ENCODE measurements around the gene CIDEC. TPM values are rescaled to one million over a fixed set of nuclear protein-coding genes. Genes with fewer than 3 reads are reported as not detected.

The CIDEC gene
- total and polyA plus RNA-seq, 2 of the 13 experiments (the other 11 are each of a cell fraction or from before 2014, with no cell fraction given) = 2.5 to 10.4 TPM

DNA sequence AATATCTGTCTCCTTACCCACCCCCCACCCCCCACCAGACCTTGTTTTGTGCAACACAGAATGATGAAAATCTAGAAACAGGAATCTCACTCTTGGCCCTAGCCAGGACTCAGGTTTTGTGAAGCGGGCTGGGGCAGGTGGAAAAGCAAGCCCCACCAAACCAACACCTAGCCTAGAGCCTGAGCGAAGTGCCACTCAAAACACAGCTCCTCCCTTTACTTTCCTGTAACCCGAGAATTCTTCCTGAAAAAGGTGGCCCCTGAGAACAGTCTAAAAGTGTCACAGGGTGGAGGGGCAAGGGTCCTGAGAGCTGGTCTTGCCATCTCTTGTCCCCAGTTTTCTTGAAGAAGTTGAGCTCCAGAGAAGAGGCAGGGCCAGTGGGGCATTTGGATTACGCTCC lies 18.9 kb downstream of the CIDEC start (continued):
- TF ChIP-seq, protein P1, sequence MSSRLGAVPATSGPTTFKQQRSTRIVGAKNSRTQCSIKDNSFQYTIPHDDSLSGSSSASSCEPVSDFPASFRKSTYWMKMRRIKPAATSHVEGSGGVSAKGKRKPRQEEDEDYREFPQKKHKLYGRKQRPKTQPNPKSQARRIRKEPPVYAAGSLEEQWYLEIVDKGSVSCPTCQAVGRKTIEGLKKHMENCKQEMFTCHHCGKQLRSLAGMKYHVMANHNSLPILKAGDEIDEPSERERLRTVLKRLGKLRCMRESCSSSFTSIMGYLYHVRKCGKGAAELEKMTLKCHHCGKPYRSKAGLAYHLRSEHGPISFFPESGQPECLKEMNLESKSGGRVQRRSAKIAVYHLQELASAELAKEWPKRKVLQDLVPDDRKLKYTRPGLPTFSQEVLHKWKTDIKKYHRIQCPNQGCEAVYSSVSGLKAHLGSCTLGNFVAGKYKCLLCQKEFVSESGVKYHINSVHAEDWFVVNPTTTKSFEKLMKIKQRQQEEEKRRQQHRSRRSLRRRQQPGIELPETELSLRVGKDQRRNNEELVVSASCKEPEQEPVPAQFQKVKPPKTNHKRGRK (CRISPR knock-in tag; IDR thresholded peaks at IDR 0.05) = no peak
- TF ChIP-seq SCMH1 (CRISPR knock-in tag; IDR thresholded peaks at IDR 0.05; ENCODE audit: borderline replicate concordance) (no peak), MAZ (IDR thresholded peaks at IDR 0.05; ENCODE audit: borderline replicate concordance, low read depth, low read length) (no peak), MAZ (CRISPR knock-in tag; IDR thresholded peaks at IDR 0.05; ENCODE audit: low read depth) (no peak), ZMYM2 (CRISPR knock-in tag; IDR thresholded peaks at IDR 0.05) (no peak), AKAP8 (CRISPR knock-in tag; IDR thresholded peaks at IDR 0.05) (no peak), ZNF124 (CRISPR knock-in tag; IDR thresholded peaks at IDR 0.05) (no peak), ZNF589 (CRISPR knock-in tag; conservative IDR thresholded peaks at IDR 0.05) (no peak), ZKSCAN1 (IDR thresholded peaks at IDR 0.05; ENCODE audit: low read length) (no peak), ZNF546 (CRISPR knock-in tag; conservative IDR thresholded peaks at IDR 0.05) (no peak), ZNF382 (CRISPR knock-in tag; IDR thresholded peaks at IDR 0.05; ENCODE audit: borderline replicate concordance) (no peak), TP53 (CRISPR knock-in tag; conservative IDR thresholded peaks at IDR 0.05) (no peak)
- TF ChIP-seq, protein P2, sequence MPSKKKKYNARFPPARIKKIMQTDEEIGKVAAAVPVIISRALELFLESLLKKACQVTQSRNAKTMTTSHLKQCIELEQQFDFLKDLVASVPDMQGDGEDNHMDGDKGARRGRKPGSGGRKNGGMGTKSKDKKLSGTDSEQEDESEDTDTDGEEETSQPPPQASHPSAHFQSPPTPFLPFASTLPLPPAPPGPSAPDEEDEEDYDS (CRISPR knock-in tag; IDR thresholded peaks at IDR 0.05) = no peak

DNA sequence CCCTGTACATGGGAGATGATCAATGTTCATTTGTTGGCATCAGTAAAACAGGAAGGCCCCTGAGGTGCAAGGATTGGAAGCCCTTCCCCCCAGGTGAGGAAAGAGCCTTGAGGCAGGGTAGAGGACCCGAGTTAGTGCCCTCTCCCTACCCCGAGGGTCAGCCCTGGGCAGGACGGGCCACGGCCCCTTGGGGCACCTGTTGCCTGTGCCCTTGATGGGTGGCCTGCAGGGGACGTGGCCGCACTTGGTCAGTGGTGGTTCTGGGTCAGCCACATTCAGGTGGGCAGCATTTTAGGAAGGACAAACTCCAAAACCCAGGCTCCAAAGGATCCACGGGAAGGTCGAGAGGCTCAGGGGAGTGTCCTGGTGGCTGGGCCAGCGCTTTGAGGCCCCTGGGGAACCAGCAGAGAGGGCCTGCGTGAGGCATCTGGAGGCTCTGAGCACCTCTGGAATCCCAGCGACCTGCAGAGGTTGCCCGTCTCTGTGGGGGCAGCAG lies 20.5 kb downstream of the CIDEC start:
- CTCF ChIA-PET (ENCODE audit: low intra/inter-chr PET ratio, low total read pairs) = no interaction called here
- no peaks in the 10 kb centered on the region for H3K36me3 ChIP-seq (replicated peaks in 1 of 2; ENCODE audit: control insufficient read depth in 1 of 2, insufficient read depth in 2 of 2, low read length in 2 of 2)

More for the DNA sequence above, 20.5 kb downstream of the CIDEC start:
- TF ChIP-seq KLF6 (CRISPR knock-in tag; IDR thresholded peaks at IDR 0.05) (no peak), HNRNPL (IDR thresholded peaks at IDR 0.05; ENCODE audit: low read depth, low read length) (0 out of 2 replicates have a peak, but pooled peaks have one; percentile 41)
- TF ChIP-seq, protein P3, sequence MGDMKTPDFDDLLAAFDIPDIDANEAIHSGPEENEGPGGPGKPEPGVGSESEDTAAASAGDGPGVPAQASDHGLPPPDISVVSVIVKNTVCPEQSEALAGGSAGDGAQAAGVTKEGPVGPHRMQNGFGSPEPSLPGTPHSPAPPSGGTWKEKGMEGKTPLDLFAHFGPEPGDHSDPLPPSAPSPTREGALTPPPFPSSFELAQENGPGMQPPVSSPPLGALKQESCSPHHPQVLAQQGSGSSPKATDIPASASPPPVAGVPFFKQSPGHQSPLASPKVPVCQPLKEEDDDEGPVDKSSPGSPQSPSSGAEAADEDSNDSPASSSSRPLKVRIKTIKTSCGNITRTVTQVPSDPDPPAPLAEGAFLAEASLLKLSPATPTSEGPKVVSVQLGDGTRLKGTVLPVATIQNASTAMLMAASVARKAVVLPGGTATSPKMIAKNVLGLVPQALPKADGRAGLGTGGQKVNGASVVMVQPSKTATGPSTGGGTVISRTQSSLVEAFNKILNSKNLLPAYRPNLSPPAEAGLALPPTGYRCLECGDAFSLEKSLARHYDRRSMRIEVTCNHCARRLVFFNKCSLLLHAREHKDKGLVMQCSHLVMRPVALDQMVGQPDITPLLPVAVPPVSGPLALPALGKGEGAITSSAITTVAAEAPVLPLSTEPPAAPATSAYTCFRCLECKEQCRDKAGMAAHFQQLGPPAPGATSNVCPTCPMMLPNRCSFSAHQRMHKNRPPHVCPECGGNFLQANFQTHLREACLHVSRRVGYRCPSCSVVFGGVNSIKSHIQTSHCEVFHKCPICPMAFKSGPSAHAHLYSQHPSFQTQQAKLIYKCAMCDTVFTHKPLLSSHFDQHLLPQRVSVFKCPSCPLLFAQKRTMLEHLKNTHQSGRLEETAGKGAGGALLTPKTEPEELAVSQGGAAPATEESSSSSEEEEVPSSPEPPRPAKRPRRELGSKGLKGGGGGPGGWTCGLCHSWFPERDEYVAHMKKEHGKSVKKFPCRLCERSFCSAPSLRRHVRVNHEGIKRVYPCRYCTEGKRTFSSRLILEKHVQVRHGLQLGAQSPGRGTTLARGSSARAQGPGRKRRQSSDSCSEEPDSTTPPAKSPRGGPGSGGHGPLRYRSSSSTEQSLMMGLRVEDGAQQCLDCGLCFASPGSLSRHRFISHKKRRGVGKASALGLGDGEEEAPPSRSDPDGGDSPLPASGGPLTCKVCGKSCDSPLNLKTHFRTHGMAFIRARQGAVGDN (CRISPR knock-in tag; IDR thresholded peaks at IDR 0.05) = peak; percentile 9; the same call in 1 of the 2 replicates
- POLR2A ChIA-PET = no interaction called here
- no peak overlapping the region for H3K4me2 ChIP-seq (ENCODE audit: low read depth, low read length)
- H2AFZ ChIP-seq (ENCODE audit: low read length) = no peak overlapping the region
- in situ Hi-C loops (cut with HindIII; ENCODE audit: extremely low pct_ligation_motif_present, low pct_unique_long_range_greater_than_20kb) = loop anchor here (5.0 kb wide), 1 partner anchor 38 kb away; no protein-coding TSS in a partner anchor
- peaks cover 2 to 18% of the 10 kb centered on the region in 2 experiments; a peak in 2 of 5 replicates for H3K27me3 ChIP-seq (ENCODE audit: control insufficient read depth in 1 of 2, insufficient read depth in 2 of 2, low read length in 2 of 2)
- no peak overlapping the region for H3K9ac ChIP-seq (ENCODE audit: insufficient read depth, low read depth, low read length)
- DNase-seq (ENCODE audit: low spot score) (no peak), ATAC-seq (no peak), FAIRE-seq (no peak)
- 15% methylated on average over 7 of the region's 12 CpGs for WGBS (ENCODE audit: low lambda C conversion rate)
- H3K9me3 ChIP-seq (ENCODE audit: low read length) = no peaks in the 10 kb centered on the region
- BruUV-seq (replicated peaks) = no TSS peak
- peaks cover 29% of the 10 kb centered on the region for H3K4me1 ChIP-seq (ENCODE audit: insufficient read depth, low read length)
- intact Hi-C loops (cut with micrococcal nuclease; ENCODE audit: unreplicated experiment) = no loop called here
- H3K27ac ChIP-seq (ENCODE audit: extremely low read length, insufficient read depth, low read length) = no peak overlapping the region
- H3K79me2 ChIP-seq (ENCODE audit: insufficient read depth, low read length) = no peaks in the 10 kb centered on the region
- H3K4me3 ChIP-seq (replicated peaks in 1 of 3; ENCODE audit: insufficient read depth in 1 of 3, low read depth in 2 of 3, low read length in 3 of 3) = no peak overlapping the region; a peak in 1 of 6 replicates
- H4K20me1 ChIP-seq (ENCODE audit: insufficient read depth, low read length) = no peaks in the 10 kb centered on the region

Measured in HepG2 (cell line).